ENCODE results near the gene ETFA.
"Not testable (repeated sequence)": the region's sequence is repeated elsewhere in the genome, so short reads cannot be mapped to it uniquely, and the experiment has no call there.

ETFA gene

DNA sequence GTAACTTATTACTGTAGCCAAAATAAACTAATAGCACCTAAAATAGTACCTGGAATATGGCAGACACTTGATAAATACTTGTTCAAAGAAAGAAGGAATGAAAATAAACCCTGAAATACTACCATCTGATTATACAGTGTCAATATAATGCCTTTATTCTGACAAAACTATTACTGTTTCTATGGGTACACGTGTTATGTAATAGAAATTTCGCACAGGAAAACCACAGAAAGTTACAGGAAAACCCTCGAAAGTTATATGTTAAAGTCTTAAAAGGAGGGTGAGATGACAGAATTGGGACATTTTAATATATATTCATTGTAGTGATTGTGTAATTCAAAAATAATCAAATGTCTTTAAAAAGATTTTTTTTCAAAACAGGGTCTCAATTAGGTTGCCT, 28.8 kb downstream of the ETFA start:
- DNase-seq (ENCODE audit: low read depth) = no peak
- TF ChIP-seq MYC (IDR thresholded peaks at IDR 0.05; ENCODE audit: low read depth, low read length) (no peak), POLR2A (IDR thresholded peaks at IDR 0.05; ENCODE audit: extremely low read depth, insufficient read length) (no peak)
- TF ChIP-seq, protein P1, sequence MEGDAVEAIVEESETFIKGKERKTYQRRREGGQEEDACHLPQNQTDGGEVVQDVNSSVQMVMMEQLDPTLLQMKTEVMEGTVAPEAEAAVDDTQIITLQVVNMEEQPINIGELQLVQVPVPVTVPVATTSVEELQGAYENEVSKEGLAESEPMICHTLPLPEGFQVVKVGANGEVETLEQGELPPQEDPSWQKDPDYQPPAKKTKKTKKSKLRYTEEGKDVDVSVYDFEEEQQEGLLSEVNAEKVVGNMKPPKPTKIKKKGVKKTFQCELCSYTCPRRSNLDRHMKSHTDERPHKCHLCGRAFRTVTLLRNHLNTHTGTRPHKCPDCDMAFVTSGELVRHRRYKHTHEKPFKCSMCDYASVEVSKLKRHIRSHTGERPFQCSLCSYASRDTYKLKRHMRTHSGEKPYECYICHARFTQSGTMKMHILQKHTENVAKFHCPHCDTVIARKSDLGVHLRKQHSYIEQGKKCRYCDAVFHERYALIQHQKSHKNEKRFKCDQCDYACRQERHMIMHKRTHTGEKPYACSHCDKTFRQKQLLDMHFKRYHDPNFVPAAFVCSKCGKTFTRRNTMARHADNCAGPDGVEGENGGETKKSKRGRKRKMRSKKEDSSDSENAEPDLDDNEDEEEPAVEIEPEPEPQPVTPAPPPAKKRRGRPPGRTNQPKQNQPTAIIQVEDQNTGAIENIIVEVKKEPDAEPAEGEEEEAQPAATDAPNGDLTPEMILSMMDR (IDR thresholded peaks at IDR 0.05; ENCODE audit: low read depth, low read length) = no peak
- TF ChIP-seq, protein P2, sequence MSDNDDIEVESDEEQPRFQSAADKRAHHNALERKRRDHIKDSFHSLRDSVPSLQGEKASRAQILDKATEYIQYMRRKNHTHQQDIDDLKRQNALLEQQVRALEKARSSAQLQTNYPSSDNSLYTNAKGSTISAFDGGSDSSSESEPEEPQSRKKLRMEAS (IDR thresholded peaks at IDR 0.05; ENCODE audit: low read depth, low read length) = no peak
- H3K4me3 ChIP-seq (ENCODE audit: low read depth, low read length) = no peak overlapping the region

DNA sequence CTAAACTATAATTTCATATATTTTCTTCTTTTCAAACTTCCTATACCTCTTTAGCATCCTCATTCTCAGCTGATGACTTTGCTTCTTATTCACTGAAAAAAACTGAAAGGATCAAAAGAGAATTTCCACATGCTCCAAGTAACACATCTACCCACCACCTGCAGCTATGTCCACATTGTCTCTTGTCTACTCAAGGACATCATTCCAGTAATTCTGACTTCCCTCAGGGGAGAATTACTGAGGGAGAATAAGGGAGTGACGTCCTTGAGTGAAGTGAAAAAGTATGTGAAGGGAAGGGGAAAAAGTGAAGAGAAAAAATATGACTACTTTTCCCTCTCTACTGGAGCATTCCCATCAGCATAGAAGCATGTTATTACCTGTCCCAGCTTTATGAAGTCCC, 32.6 kb downstream of the ETFA start:
- no peak overlapping the region for H3K4me3 ChIP-seq (ENCODE audit: low read depth, low read length)
- TF ChIP-seq, protein P2 (IDR thresholded peaks at IDR 0.05; ENCODE audit: low read depth, low read length) = no peak
- TF ChIP-seq, protein P1 (IDR thresholded peaks at IDR 0.05; ENCODE audit: low read depth, low read length) = no peak
- no peak for TF ChIP-seq POLR2A (IDR thresholded peaks at IDR 0.05; ENCODE audit: extremely low read depth, insufficient read length)
- TF ChIP-seq MYC (IDR thresholded peaks at IDR 0.05; ENCODE audit: low read depth, low read length) = no peak
- DNase-seq (ENCODE audit: low read depth) = no peak

DNA sequence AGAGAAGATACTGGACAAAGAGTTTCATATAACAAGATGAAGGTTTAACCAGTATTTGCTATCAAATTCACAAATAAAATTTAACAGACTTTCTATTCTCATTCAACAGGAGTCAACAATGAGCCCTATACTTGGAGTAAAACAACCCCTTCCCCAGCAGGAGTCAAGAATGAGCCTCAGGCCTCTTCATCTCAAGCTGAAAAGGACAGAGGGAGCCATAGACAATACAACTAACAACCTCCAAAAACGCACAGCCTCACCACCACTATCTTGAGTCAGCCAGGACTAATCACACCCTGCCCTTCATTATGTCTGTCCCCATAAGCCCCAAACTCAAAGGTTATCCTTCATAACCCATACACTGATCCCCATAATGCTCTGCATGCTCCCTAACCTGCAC, 36.4 kb downstream of the ETFA start:
- DNase-seq (ENCODE audit: low read depth) = no peak
- TF ChIP-seq POLR2A (IDR thresholded peaks at IDR 0.05; ENCODE audit: extremely low read depth, insufficient read length) = no peak
- TF ChIP-seq, protein P2 (IDR thresholded peaks at IDR 0.05; ENCODE audit: low read depth, low read length) = no peak
- no peak for TF ChIP-seq MYC (IDR thresholded peaks at IDR 0.05; ENCODE audit: low read depth, low read length)
- TF ChIP-seq, protein P1 (IDR thresholded peaks at IDR 0.05; ENCODE audit: low read depth, low read length) = no peak
- H3K4me3 ChIP-seq (ENCODE audit: low read depth, low read length) = no peak overlapping the region

DNA sequence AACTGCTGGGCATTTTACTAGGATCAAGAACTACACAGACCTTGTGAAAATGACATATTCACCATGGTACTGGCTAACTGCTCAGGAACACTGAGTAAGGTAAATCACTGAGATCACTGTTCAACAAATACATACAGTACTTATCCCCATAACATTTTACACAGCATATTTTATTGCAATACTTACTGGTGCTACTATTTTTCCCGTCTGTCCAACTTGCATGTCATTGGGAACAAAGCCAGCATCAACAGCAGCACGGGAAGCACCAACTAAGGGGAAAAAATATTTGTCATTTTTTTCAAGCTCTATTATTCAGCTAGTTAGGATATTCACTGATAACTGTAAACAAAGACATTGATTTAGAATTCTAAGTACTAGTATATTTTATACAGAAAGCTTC, 37.0 kb downstream of the ETFA start:
- TF ChIP-seq, protein P2 (IDR thresholded peaks at IDR 0.05; ENCODE audit: low read depth, low read length) = no peak
- TF ChIP-seq, protein P1 (IDR thresholded peaks at IDR 0.05; ENCODE audit: low read depth, low read length) = no peak
- TF ChIP-seq MYC (IDR thresholded peaks at IDR 0.05; ENCODE audit: low read depth, low read length) (no peak), POLR2A (IDR thresholded peaks at IDR 0.05; ENCODE audit: extremely low read depth, insufficient read length) (no peak)
- no peak for DNase-seq (ENCODE audit: low read depth)

DNA sequence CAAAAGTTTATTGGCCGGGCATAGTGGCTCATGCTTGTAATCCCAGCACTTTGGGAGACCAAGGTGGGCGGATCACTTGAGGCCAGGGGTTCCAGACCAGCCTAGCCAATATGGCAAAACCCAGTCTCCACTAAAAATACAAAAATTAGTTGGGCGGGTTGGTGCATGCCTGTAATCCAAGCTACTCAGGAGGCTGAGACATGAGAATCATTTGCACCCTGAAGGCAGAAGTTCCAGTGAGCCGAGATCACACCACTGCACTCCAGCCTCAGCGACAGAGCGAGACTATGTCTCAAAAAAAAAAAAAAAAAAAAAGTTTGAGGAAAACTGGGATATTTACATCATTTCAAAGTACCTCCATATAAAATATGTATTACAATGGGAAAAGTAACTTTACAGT, 40.4 kb downstream of the ETFA start:
- no peak for DNase-seq (ENCODE audit: low read depth)
- H3K4me3 ChIP-seq (ENCODE audit: low read depth, low read length) = no peak overlapping the region
- no peak for TF ChIP-seq POLR2A (IDR thresholded peaks at IDR 0.05; ENCODE audit: extremely low read depth, insufficient read length)
- TF ChIP-seq, protein P2 (IDR thresholded peaks at IDR 0.05; ENCODE audit: low read depth, low read length) = no peak
- TF ChIP-seq, protein P1 (IDR thresholded peaks at IDR 0.05; ENCODE audit: low read depth, low read length) = no peak
- TF ChIP-seq MYC (IDR thresholded peaks at IDR 0.05; ENCODE audit: low read depth, low read length) = no peak

More for the DNA sequence above, 37.0 kb downstream of the ETFA start:
- H3K4me3 ChIP-seq (ENCODE audit: low read depth, low read length) = no peak overlapping the region

DNA sequence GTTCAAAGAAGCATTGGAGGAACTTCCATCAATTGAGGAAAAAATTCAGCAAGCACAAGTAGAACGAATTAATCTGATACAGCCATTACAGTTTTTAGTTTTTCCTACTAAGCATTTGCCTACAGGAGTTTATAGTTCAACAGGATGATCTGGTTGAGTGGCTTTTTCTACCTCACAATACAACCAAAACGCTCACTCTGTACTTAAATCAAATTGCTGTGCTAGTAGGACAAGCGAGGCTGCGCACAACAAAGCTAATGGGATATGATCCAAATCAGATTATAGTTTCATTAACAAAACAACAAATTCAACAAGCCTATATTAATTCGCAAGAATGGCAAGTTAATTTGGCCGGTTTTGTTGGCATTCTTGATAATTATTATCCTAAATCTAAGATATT, 44.2 kb downstream of the ETFA start:
- H3K4me3 ChIP-seq (ENCODE audit: low read depth, low read length) = no peak overlapping the region
- DNase-seq (ENCODE audit: low read depth) = no peak
- no peak for TF ChIP-seq MYC (IDR thresholded peaks at IDR 0.05; ENCODE audit: low read depth, low read length)
- TF ChIP-seq POLR2A (IDR thresholded peaks at IDR 0.05; ENCODE audit: extremely low read depth, insufficient read length) = no peak
- TF ChIP-seq, protein P2 (IDR thresholded peaks at IDR 0.05; ENCODE audit: low read depth, low read length) = no peak
- TF ChIP-seq, protein P1 (IDR thresholded peaks at IDR 0.05; ENCODE audit: low read depth, low read length) = no peak

DNA sequence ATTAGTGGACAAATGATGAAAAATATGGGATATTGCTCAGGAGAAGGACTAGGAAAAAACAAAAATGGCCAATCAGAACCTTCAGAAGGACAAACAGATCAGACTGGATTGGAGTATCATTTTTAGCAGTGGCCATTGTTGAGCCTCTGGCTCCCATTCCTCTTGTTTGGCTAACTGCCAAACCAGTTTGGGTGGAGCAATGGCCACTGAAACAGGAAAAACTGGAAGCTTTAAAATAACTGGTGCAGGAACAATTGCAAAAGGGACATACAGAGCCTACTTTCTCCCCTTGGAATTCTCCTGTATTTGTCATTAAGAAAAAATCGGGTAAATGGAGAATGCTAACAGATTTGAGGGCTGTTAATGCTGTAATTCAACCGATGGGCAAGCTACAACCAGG, 45.5 kb downstream of the ETFA start:
- not testable (repeated sequence) for DNase-seq (ENCODE audit: low read depth); H3K4me3 ChIP-seq (ENCODE audit: low read depth, low read length)
